ENCODE results near the gene ATPAF1.

Gene ATPAF1

DNA sequence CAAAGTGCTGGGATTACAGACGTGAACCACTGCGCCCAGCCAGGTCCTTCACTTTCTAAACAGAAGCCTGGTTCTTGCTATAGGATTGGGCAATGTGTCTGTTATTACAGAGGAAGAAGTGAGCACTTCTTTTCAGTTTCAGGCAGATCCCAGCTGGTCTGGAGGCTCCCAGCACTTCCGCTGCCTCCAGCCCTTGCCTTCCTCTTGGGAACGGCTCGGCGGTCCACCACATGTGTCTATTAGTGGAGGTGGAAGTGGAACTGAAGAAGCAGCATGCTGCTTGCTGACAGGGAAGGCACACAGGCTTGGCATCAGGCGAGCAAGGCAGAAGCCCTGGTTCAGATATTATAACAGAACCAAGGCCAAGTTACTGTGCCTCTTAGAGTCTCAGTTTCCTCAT lies 81.1 kb downstream of the ATPAF1 start:
- no peak for DNase-seq (ENCODE audit: low spot score)

DNA sequence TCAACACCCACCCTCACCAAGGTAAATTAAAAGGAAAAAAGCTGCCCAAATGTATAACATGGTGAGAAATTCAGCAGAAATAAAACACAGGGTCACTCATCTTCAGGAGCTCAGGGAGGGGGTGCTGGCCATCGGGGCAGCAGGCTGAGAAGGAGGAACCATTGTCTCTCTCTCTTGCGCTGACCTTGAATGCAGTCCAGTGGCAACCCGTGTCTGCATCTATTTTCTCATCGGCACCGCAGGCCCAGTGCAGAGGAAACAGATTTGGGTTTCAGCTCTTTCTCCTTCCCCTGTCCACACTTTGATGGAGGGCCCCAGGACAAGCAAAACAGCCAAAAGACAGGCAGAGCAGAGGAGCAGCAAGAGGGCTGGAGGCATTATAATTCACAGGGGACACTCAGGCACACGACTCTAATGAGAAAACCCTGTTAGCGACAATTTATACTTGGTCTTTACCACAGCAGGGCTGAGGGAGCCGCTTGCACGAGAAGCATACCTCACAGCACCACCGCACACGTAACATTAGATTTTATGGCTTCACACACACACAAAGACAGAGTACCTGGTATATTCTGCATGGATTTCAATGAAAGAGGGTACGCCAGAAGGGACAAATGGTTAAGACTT lies 82.7 kb downstream of the ATPAF1 start:
- DNase-seq (ENCODE audit: low spot score) = no peak

DNA sequence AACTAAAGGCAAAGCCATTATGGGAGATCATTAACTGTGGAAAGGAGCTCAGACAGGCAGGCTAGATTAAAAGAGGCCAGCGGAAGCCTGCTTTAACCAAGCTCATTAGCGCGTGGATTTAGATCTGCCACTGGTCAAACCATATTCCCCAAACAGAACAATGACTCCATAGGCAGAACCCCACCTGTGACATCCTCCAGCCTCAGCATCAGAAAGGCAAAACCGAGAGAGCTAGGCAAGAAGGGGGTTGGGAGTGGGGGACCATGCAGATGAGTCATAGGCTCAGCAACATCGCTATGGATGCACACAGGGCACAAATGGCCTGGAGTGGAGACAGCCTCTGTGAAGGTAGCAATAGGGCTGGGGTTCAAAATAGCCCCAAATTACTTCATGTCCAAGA lies 84.7 kb downstream of the ATPAF1 start:
- no peak for DNase-seq (ENCODE audit: low spot score)

DNA sequence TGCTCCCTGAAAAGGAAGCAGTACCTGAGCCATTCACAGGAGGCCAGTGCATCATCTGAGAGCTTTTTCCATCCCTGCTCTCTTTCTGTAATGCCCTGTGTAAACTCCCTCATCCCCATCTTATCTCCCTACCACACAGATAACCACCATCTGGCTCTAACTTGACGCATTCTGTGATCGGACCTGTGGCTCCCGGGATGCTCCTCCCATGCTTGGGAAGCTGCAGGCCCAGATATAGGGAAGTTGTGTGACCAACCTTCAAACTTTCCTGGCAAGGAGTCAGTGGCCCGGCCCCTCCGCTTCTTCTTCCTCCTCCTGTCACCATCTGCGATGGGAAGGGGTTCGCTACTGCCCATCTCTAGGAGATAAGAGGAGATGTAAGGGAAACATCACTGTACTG lies 85.2 kb downstream of the ATPAF1 start:
- DNase-seq (ENCODE audit: low spot score) = no peak
